Liver (tissue), 5 donors: ENCODE data around the gene TLR3. TPM values are rescaled to one million over a fixed set of nuclear protein-coding genes. Genes with fewer than 3 reads are reported as not detected.

ENCODE experiments used
- polyA plus RNA-seq, 2 donors: library from polyadenylated mRNA; stranded (reverse) in 1 of 2; unstranded in 1 of 2; fragments of 200-250 nt in 1 of 2; fragments of >200 nt in 1 of 2; fragmentation: Nextera tagmentation in 1 of 2; extraction: Ambion mirVana in 1 of 2; gene quantifications; one replicate each; pipeline versions ENCODE4 v1.2.1 to v1.2.3, GENCODE V29; 2013 to 2015
- small RNA-seq: library from RNA; depleted of rRNA; stranded (forward); fragments of <200 nt; gene quantifications from one replicate; pipeline ENCODE3, GENCODE V24; 2014
- total RNA-seq, 2 donors: library from RNA; depleted of rRNA; stranded (reverse); fragments of >200 nt; gene quantifications; one replicate each; pipeline ENCODE4 v1.2.3, GENCODE V29; 2014
- donor health status: healthy.
- donor health status: healthy.
- donor health status: healthy.

TLR3 gene
- total and polyA plus RNA-seq, 4 donors, result 1.3 to 4.3 (median 2.4) TPM

Small RNA genes lying within 50 kb of the gene (small RNA-seq; reads per million reads assigned to genes)
- gene RF00322 (not detected), gene RNU4-64P (not detected)

Other genes with a start within 250 kb of the TLR3 start
- gene FAM149A, start 35.5 kb downstream of the TLR3 start, total RNA-seq, result 10 to 100 TPM; 15.5 to 27.1 TPM
- 10 to 100 TPM; 12.0 to 14.5 TPM for gene FAM149A, start 35.5 kb downstream of the TLR3 start, polyA plus RNA-seq
- 100 to 1,000 TPM in 1 of 2 donors, 10 to 100 TPM in 1; 28.4 to 119 TPM for gene CYP4V2, start 122.4 kb downstream of the TLR3 start, total RNA-seq
- gene CYP4V2, start 122.4 kb downstream of the TLR3 start, polyA plus RNA-seq, result 10 to 100 TPM; 27.9 to 41.8 TPM
- 10 to 100 TPM; 46.8 to 73.7 TPM for gene KLKB1, start 158.4 kb downstream of the TLR3 start, total RNA-seq
- 10 to 100 TPM; 36.5 to 78.9 TPM for gene KLKB1, start 158.4 kb downstream of the TLR3 start, polyA plus RNA-seq
- 100 to 1,000 TPM in 1 of 2 donors, 10 to 100 TPM in 1; 54.6 to 207 TPM for gene F11, start 197.0 kb downstream of the TLR3 start, total RNA-seq
- 100 to 1,000 TPM; 100 to 130 TPM for gene F11, start 197.0 kb downstream of the TLR3 start, polyA plus RNA-seq